ENCODE measurements around the gene EPRS1. TPM values are rescaled to one million over a fixed set of nuclear protein-coding genes. Genes with fewer than 3 reads are reported as not detected.

The EPRS1 gene
- total RNA-seq, 4 donors from 2014 or later = 17.2 to 65.9 (median 25.4) TPM

- DNase-seq = no peak
- no peak for TF ChIP-seq EP300 (IDR thresholded peaks at IDR 0.05; ENCODE audit: low read depth)
- no peak for TF ChIP-seq POLR2A (IDR thresholded peaks at IDR 0.05)
- TF ChIP-seq POLR2AphosphoS5 (IDR thresholded peaks at IDR 0.05) = no peak
- TF ChIP-seq CTCF (IDR thresholded peaks at IDR 0.05) = no peak
- Histone ChIP-seq H3K36me3 (peaks cover 0 to 49% (median 20%) of the 10 kb centered on the region in 4 donors), H3K27me3 (no peaks in the 10 kb centered on the region), H3K9me3 (no peaks in the 10 kb centered on the region), H3K27ac (no peak overlapping the region), H3K4me1 (peaks cover 0 to 3% (median 0%) of the 10 kb centered on the region in 4 donors), H3K4me3 (no peak overlapping the region)
- in situ Hi-C loops (cut with MboI; ENCODE audit: low pct_ligation_motif_present in 1 of 4, low pct_unique_long_range_greater_than_20kb in 1 of 4, low sequenced_read_pairs in 3 of 4) = no loop called here
- intact Hi-C loops (cut with DNase I; ENCODE audit: low total_unique reads) = no loop called here
These were observed 34.7 kb downstream of the EPRS1 start for GRCh38 chr1:220011620-220012019.

GRCh38 chr1:220007438-220007837 is 38.9 kb downstream of the EPRS1 start:
- no peak for DNase-seq
- H3K27ac ChIP-seq = no peak overlapping the region
- H3K4me3 ChIP-seq = no peak overlapping the region
- TF ChIP-seq POLR2AphosphoS5 (IDR thresholded peaks at IDR 0.05) (no peak), CTCF (IDR thresholded peaks at IDR 0.05) (no peak), POLR2A (IDR thresholded peaks at IDR 0.05) (no peak), EP300 (IDR thresholded peaks at IDR 0.05; ENCODE audit: low read depth) (no peak)
- H3K36me3 ChIP-seq = peaks cover 0 to 64% (median 29%) of the 10 kb centered on the region in 4 donors
- in situ Hi-C loops (cut with MboI; ENCODE audit: low pct_ligation_motif_present in 1 of 4, low pct_unique_long_range_greater_than_20kb in 1 of 4, low sequenced_read_pairs in 3 of 4) = no loop called here
- H3K27me3 ChIP-seq = no peaks in the 10 kb centered on the region
- H3K4me1 ChIP-seq = peaks cover 0 to under 1% (median 0%) of the 10 kb centered on the region in 4 donors
- intact Hi-C loops (cut with DNase I; ENCODE audit: low total_unique reads) = no loop called here
- 83 to 98% methylated on average over 1 to 3 of the region's 3 CpGs for WGBS, 2 donors (ENCODE audit: low coverage in 1 of 2)
- H3K9me3 ChIP-seq = no peaks in the 10 kb centered on the region

GRCh38 chr1:220005489-220005888 is 40.8 kb downstream of the EPRS1 start:
- 86 to 93% methylated on average over 5 of the region's 5 CpGs for WGBS, 2 donors (ENCODE audit: low coverage in 1 of 2)
- Histone ChIP-seq H3K9me3 (no peaks in the 10 kb centered on the region), H3K36me3 (peaks cover 0 to 72% (median 35%) of the 10 kb centered on the region in 4 donors), H3K4me3 (no peak overlapping the region), H3K27me3 (no peaks in the 10 kb centered on the region), H3K27ac (no peak overlapping the region), H3K4me1 (no peaks in the 10 kb centered on the region)
- intact Hi-C loops (cut with DNase I; ENCODE audit: low total_unique reads) = no loop called here
- in situ Hi-C loops (cut with MboI; ENCODE audit: low pct_ligation_motif_present in 1 of 4, low pct_unique_long_range_greater_than_20kb in 1 of 4, low sequenced_read_pairs in 3 of 4) = no loop called here
- no peak for TF ChIP-seq CTCF (IDR thresholded peaks at IDR 0.05)
- TF ChIP-seq POLR2A (IDR thresholded peaks at IDR 0.05) = no peak
- TF ChIP-seq POLR2AphosphoS5 (IDR thresholded peaks at IDR 0.05) = no peak
- no peak for TF ChIP-seq EP300 (IDR thresholded peaks at IDR 0.05; ENCODE audit: low read depth)
- no peak for DNase-seq

- in situ Hi-C loops (cut with MboI; ENCODE audit: low pct_ligation_motif_present in 1 of 4, low pct_unique_long_range_greater_than_20kb in 1 of 4, low sequenced_read_pairs in 3 of 4) = no loop called here
- Histone ChIP-seq H3K27ac (no peak overlapping the region), H3K27me3 (no peaks in the 10 kb centered on the region), H3K4me1 (no peaks in the 10 kb centered on the region), H3K36me3 (peaks cover 0 to 61% (median 32%) of the 10 kb centered on the region in 4 donors), H3K9me3 (no peaks in the 10 kb centered on the region), H3K4me3 (no peak overlapping the region)
- DNase-seq = no peak
- TF ChIP-seq POLR2A (IDR thresholded peaks at IDR 0.05) (no peak), EP300 (IDR thresholded peaks at IDR 0.05; ENCODE audit: low read depth) (no peak), POLR2AphosphoS5 (IDR thresholded peaks at IDR 0.05) (no peak), CTCF (IDR thresholded peaks at IDR 0.05) (no peak)
- 83 to 92% methylated on average over 3 to 6 of the region's 6 CpGs for WGBS, 2 donors (ENCODE audit: low coverage in 1 of 2)
- intact Hi-C loops (cut with DNase I; ENCODE audit: low total_unique reads) = no loop called here
These were observed 42.5 kb downstream of the EPRS1 start for GRCh38 chr1:220003610-220004299.
